Activated gamma-delta T cell treated with Interleukin-2 at 50 U/mL for 16 hours (primary cell): ENCODE measurements around the gene KIF3B.
"Not testable (repeated sequence)": the region's sequence is repeated elsewhere in the genome, so short reads cannot be mapped to it uniquely, and the experiment has no call there.

Experiments used
- DNase-seq: peaks from one replicate; pipeline ENCODE4 v3.0.0-alpha.2; 2020

Gene KIF3B

DNA sequence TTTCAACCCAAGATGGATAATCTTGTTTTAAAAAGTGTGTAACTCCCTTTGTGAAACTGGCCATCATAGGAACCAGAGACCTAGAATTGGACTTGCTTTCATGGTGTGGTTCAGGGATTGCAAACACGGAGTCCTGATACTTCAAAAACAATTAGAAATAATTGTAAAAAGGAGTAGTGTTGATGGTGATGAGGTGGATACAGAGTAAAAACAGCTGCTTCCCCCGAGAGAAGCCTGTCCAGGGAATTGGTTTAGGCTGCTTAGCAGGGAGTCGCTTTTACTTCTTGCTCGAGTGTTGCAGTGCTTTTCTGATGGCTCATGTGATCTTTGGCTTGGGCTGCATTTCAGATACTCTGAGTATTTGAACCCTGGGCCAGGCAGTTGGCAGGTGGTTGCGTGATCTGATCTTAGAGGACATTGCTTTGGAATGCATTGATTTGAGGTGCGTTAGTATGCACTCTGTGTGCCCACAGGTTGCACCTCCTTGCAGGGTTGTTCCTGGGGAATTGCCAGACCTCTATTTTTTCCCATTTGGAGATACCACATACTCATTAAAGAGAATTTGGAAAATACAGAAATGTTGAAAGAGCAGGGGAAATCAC is 19.5 kb downstream of the KIF3B start:
- no peak for DNase-seq

DNA sequence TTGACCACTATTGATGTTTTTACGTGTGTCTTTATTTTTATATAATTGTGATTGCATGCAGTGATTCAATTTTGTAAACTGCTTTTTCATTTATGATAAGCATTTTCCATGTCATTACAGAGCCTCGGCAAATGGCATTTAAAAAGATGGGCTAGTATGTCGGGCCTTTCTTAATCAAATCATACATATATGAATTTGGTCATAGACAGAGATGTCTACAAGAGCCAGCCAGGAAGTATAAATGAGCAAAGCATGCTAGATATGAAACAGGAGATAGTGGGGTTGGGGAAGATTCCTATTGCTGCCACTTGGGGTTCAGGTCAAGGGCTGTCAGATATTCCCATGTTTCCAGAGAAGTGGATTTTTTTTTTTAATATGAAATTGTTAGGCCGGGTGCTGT is 20.0 kb downstream of the KIF3B start:
- DNase-seq = no peak

GRCh38 chr20:32300647-32301046 is 23.2 kb downstream of the KIF3B start:
- no peak for DNase-seq

DNA sequence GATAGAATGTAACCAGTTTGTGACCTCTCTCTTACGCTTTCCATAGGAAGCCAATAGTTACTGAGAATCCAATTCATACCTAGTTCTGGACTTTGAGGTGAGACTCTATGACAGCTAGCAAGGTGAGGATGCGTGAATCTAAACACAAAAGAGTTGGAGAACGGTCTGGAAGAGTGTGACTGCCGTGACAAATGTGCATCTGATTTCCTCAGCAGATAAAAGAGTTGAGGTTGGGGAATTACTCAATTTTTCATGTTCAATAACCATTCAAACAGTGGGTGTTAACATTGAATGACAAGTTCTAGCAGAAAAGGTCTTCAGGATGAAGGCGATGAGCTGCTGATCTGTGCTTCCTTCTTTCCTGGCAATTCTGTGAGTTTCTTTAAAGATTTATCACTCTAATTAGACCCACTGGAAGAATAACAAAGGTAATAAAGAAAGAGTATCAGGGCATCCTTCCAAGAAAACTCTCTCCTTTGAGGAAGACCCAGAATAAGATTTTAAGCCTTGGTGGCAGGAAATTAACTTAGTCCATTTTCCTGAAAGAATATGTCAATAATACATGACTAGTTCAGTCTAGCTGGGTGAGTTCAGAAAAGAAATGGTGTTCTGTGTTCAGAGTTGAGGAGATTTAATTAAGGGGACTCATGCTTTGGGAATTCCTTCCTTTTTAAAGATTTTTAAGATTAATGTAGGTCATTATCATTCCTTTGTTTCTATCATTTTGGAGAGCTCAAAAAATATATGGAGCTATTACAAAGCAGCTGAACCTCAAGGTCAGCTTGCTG is 24.5 kb downstream of the KIF3B start:
- DNase-seq = no peak

- DNase-seq = no peak
Observed at GRCh38 chr20:32302507-32302872, 25.0 kb downstream of the KIF3B start.

DNA sequence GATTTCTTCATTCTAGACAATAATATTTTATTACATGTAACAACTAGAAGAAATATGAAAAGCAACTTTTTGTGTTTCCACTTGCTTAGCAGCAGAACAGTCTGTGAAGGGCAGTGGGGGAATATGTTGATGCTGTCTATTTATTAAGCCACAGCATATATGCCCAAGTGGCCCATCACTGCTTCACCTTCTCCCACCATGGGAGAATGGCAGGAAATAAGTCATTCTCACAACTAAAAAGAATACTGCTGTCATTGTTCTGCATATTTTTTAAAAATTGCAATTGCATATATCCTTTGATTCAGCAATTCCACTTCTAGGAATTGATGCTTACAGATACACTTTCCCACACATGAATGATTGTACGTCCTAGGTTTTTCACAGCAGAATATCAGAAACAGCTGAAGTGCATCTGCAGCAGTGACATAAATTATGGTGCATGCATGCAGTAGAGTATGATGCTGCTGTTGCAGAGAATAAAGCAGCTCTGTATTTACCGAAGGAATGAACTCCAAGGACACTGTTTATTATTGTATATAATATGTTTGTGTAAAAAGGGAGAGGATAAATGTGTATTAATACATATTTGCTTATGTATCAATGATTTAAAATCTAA is 26.8 kb downstream of the KIF3B start:
- no peak for DNase-seq

- DNase-seq = no peak
Observed at GRCh38 chr20:32312718-32313424, 35.4 kb downstream of the KIF3B start.

GRCh38 chr20:32314768-32315167 is 37.3 kb downstream of the KIF3B start:
- DNase-seq = no peak

- no peak for DNase-seq
Observed at GRCh38 chr20:32315399-32315798, 37.9 kb downstream of the KIF3B start.

- DNase-seq = no peak
Observed at GRCh38 chr20:32315891-32316290, 38.4 kb downstream of the KIF3B start.

GRCh38 chr20:32316667-32317066 is 39.2 kb downstream of the KIF3B start:
- DNase-seq = no peak

- DNase-seq = no peak
Observed at GRCh38 chr20:32319100-32319499, 41.6 kb downstream of the KIF3B start.

DNA sequence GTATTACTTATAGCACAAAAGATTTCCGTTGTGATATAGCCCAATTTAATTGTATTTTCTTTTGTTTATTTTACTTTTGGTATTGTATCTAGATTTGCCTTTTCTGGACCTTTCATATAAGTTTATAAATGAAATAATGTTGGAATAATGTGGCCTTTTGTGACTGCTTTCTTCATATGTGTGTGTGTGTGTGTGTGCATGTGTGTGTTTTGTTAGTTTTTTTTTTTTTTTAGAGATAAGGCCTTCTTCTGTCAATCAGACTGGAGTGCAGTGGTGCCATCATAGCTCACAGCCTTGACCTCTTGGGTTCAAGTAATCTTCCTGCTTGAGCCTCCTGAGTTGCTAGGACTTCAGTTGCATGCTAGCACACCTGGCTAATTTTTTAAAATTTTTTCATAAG is 42.9 kb downstream of the KIF3B start:
- DNase-seq = no peak

DNA sequence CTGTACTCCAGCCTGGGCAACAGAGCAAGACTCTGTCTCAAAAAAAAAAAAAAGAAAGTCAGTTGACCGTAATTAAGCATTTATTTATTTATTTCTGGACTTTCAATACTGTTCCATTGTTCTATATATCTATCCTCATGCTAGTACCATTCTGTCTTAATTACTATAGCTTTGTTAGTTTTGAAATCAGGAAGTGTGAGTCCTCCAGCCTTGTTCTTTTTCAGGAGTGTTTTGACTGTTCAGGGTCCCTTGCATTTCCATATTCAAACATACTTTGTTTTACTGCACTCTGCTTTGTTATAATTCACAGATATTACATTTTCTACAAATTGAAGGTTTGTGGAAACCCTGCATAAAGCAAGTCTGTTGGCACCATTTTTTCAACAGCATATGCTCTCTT is 43.9 kb downstream of the KIF3B start:
- DNase-seq = no peak

GRCh38 chr20:32322260-32322659 is 44.8 kb downstream of the KIF3B start:
- not testable (repeated sequence) for DNase-seq

DNA sequence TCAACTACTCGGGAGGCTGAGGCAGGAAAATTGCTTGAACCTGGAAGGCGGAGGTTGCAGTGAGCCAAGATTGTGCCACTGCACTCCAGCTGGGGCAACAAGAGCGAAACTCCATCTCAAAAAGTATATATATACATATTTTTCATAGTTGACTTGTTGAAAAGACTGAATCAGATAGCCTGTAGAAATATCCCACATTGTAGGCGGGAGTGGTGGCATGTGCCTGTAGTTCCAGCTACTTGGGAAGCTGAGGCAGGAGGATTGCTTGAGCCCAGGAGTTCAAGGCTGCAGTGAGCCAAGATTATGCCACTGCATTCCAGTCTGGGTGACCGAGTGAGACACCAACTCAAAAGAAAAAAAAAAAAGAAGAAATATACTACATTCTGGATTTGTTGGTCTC is 46.3 kb downstream of the KIF3B start:
- not testable (repeated sequence) for DNase-seq

- no peak for DNase-seq
Observed at GRCh38 chr20:32325706-32326503, 48.5 kb downstream of the KIF3B start.

DNA sequence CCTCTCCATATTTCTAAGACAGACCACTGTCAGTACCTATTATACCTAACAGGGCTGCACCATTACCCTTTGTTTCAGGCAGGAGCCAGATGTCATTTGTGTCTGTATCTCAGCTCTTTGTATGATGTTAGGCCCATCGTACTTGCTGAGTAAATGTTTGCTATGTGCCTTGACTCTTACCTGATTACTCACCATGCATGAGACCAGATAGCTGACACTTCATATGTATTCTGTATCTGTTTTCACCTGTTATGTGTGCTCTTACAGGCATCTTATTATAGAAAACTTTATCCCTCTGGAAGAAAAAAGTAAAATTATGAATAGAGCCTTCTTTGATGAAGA is 49.0 kb downstream of the KIF3B start:
- DNase-seq = no peak

DNA sequence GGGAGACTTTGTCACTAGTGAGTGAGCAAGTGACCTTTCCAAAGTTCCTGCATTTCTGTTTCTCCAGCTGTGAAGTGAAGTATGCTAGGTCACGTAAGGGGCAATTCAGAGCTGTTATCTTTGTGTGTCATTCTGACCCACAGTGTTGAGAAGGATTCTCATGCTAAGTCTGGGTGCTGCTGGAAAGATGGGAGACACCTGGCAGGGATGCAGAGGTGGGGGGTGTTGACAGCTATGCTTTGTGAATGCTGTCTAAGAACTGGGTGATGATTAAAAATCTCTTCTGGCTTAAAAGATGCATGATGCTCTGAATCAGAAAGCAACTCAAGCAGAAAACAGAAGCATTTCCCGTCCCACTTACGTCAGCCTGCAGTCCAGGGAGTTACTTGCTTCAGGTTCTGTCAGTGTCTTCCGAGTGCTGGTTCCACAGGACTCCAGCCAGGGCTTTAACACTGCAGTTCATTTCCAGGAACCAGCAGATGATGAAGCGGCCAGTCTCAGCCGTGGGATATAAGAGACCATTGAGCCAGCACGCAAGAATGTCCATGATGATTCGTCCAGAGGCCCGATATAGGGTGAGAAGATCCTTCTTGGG is 49.7 kb downstream of the KIF3B start:
- DNase-seq = no peak

GRCh38 chr20:32329817-32330554 is 52.5 kb downstream of the KIF3B start:
- no peak for DNase-seq

- DNase-seq = no peak
Observed at GRCh38 chr20:32330555-32330897, 53.1 kb downstream of the KIF3B start.

- no peak for DNase-seq
Observed at GRCh38 chr20:32332614-32333013, 55.2 kb downstream of the KIF3B start.
